ENCODE results near the gene GDF11. TPM values are rescaled to one million over a fixed set of nuclear protein-coding genes. Genes with fewer than 3 reads are reported as not detected.

GDF11 gene
- polyA plus RNA-seq, 2 of the 4 experiments (the other 2 are of a cell fraction), result 1.2 to 3.6 TPM

GRCh38 chr12:55704824-55705718 lies 37.9 kb upstream of the GDF11 start:
- no peak overlapping the region for H3K4me2 ChIP-seq
- ChIA-PET CTCF (interaction anchor here (0.6 to 3.1 kb wide), 7 partner anchors 9 to 230 kb away, joined by 3 to 20 read pairs (median 5); partner anchors contain the start of gene BLOC1S1), POLR2A (interaction anchor here (1.4 kb wide), 1 partner anchor 11 kb away, joined by 5 read pairs; the partner anchor contains the start of gene BLOC1S1)
- H3K27ac ChIP-seq, result no peak overlapping the region
- no peak for FAIRE-seq
- H3K4me1 ChIP-seq, result peaks cover 16% of the 10 kb centered on the region; the same call in 2 of the 3 replicates
- no peak for DNase-seq (ENCODE audit: low read depth in 1 of 2, low spot score in 1 of 2)
- no peak overlapping the region for H3K4me3 ChIP-seq
- no peak for ATAC-seq
- TF ChIP-seq ZFP36 (IDR thresholded peaks at IDR 0.05; ENCODE audit: borderline replicate concordance, partially characterized antibody), result no peak
- TF ChIP-seq REST (IDR thresholded peaks at IDR 0.05), result no peak
- TF ChIP-seq HOXB5 (CRISPR knock-in tag; IDR thresholded peaks at IDR 0.05), result no peak
- TF ChIP-seq MAFK (IDR thresholded peaks at IDR 0.05; ENCODE audit: partially characterized antibody), result no peak
- no peak for TF ChIP-seq RNF2 (IDR thresholded peaks at IDR 0.05; ENCODE audit: borderline replicate concordance, low read depth)
- TF ChIP-seq, protein P1, sequence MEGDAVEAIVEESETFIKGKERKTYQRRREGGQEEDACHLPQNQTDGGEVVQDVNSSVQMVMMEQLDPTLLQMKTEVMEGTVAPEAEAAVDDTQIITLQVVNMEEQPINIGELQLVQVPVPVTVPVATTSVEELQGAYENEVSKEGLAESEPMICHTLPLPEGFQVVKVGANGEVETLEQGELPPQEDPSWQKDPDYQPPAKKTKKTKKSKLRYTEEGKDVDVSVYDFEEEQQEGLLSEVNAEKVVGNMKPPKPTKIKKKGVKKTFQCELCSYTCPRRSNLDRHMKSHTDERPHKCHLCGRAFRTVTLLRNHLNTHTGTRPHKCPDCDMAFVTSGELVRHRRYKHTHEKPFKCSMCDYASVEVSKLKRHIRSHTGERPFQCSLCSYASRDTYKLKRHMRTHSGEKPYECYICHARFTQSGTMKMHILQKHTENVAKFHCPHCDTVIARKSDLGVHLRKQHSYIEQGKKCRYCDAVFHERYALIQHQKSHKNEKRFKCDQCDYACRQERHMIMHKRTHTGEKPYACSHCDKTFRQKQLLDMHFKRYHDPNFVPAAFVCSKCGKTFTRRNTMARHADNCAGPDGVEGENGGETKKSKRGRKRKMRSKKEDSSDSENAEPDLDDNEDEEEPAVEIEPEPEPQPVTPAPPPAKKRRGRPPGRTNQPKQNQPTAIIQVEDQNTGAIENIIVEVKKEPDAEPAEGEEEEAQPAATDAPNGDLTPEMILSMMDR (IDR thresholded peaks at IDR 0.05), result no peak
- TF ChIP-seq ZNF302 (CRISPR knock-in tag; IDR thresholded peaks at IDR 0.05), result no peak
- TF ChIP-seq EP300 (IDR thresholded peaks at IDR 0.05), result no peak
- TF ChIP-seq MAX (IDR thresholded peaks at IDR 0.05), result no peak
- TF ChIP-seq HMGXB4 (CRISPR knock-in tag; IDR thresholded peaks at IDR 0.05; ENCODE audit: borderline replicate concordance), result no peak
- TF ChIP-seq, protein P2, sequence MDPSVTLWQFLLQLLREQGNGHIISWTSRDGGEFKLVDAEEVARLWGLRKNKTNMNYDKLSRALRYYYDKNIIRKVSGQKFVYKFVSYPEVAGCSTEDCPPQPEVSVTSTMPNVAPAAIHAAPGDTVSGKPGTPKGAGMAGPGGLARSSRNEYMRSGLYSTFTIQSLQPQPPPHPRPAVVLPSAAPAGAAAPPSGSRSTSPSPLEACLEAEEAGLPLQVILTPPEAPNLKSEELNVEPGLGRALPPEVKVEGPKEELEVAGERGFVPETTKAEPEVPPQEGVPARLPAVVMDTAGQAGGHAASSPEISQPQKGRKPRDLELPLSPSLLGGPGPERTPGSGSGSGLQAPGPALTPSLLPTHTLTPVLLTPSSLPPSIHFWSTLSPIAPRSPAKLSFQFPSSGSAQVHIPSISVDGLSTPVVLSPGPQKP (IDR thresholded peaks at IDR 0.05; ENCODE audit: low read depth, low read length), result no peak
- TF ChIP-seq FOXS1 (CRISPR knock-in tag; IDR thresholded peaks at IDR 0.05), result no peak
- no peak for TF ChIP-seq EHMT2 (IDR thresholded peaks at IDR 0.05; ENCODE audit: low read depth)
- TF ChIP-seq SMC3 (IDR thresholded peaks at IDR 0.05), result no peak
- TF ChIP-seq HOXB13 (CRISPR knock-in tag; IDR thresholded peaks at IDR 0.05; ENCODE audit: low read depth), result no peak
- TF ChIP-seq MYC (IDR thresholded peaks at IDR 0.05; ENCODE audit: borderline replicate concordance, low read length), result no peak
- TF ChIP-seq ESRRA (IDR thresholded peaks at IDR 0.05; ENCODE audit: borderline replicate concordance, low read length), result no peak
- no peaks in the 10 kb centered on the region for H3K9me3 ChIP-seq
- WGBS (ENCODE audit: missing lambda C conversion rate), result 60% methylated on average over 9 of the region's 9 CpGs
